AML-193 (cell line): ENCODE measurements around the gene ARHGEF17.

Experiments used
- DNase-seq, 2 experiments: peaks; one replicate each; lab custom pipeline; 2025; lab: John Stamatoyannopoulos, UW

Gene ARHGEF17

DNA sequence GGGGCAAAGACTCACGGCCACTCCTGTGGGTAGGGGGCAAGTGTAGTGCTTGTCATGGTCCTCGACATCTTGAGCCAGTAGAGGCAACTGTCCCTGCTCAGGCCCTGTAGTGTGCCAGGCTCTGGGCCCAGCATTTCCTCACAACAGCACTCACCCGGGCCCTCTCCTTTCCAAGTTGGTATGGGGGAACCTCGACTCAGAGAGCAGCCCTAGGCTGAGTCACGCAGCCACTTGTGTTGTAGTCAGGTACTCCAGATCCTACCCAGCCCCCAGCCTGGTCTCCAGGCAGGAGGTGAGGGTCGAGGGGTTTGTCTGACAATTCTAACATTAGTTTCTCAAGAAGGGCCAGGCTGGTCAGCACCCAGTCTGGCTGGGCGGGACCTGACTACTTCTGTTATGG, 72.3 kb downstream of the ARHGEF17 start:
- DNase-seq, result no peak

DNA sequence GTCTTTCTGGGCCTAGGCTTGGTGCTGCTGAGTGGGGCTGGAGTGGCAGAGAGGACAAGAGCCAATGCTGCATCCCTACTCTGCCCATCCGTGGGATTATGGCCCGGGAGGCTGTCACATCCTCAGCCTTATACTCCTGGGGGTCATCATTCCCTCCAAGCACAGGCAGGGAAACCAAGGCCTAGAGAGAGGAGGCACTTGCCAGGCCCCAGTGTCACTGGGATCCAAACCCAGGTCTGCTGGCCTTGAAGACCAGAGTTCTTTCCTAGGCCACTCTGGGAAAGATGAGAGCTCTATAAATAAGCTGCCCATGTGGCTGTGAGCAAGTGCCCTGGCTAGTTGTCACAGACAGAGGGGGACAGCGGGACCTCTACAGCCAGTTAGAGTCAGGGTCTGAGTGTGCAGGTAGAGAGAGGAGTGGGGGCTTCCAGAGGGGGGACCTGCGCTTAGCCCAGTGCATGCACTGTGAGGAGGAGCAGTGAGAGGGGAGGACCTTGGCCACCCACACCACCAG, 72.9 kb downstream of the ARHGEF17 start:
- DNase-seq, result no peak

DNA sequence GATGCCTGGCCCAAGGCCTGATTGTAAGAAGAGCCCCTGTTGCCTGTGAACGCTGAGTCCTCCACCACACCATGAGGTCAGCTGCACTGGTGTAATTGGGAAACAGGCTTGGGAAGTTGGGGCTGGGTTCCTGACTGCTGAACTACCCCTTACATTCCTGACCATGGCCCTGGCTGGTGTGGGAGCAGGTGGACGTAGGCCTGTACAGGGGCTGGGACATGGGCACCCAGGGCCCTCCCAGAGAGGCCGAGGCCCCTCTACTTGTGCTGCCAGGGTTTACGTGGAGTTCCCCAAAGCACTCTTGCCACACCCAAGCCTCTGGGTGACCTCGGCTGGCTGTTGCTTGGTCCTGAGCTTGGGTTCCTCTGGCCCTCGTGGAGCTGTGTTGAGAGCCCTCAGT, 73.5 kb downstream of the ARHGEF17 start:
- DNase-seq, result peak; percentile 24 to 54

DNA sequence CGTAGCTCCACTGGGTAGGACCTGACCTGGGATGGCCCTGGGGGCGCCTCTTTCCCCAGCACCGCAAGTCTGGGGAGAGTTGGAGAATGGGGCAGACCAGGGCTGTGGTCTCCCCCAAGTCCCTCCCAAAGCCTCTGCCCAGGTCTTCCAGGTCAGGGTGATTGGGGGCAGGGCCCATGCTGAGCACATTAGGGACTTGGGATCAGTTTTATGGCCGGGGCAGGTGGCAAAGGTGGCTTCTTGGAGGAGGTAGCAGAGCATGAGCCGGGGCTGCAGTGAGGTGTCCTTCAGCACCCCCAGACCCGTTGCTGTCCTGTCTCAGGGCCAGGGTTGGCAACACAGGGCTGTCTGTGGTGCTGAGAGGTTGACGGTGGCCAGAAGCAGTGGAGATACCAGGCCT, 74.1 kb downstream of the ARHGEF17 start:
- no peak for DNase-seq

DNA sequence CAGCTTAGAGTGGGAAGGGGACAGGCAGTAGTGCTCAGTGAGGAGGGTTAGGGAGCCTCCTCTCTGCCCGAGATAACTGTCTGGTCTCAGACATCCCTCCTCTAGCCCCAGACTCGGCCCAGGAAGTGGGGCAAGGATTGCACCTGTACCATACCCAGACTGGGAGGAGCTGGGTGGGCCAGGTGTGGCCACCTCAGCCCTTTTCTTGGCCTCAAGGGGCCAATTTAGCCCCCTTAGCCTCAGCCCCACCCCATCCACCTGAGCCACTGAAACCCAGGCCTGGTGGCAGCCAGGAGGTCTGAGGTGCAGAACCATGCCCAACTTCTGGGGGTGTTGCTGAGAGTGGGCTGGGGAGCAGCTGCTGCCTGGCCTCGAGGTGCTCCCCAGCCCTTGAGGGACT, 74.7 kb downstream of the ARHGEF17 start:
- DNase-seq, result no peak

DNA sequence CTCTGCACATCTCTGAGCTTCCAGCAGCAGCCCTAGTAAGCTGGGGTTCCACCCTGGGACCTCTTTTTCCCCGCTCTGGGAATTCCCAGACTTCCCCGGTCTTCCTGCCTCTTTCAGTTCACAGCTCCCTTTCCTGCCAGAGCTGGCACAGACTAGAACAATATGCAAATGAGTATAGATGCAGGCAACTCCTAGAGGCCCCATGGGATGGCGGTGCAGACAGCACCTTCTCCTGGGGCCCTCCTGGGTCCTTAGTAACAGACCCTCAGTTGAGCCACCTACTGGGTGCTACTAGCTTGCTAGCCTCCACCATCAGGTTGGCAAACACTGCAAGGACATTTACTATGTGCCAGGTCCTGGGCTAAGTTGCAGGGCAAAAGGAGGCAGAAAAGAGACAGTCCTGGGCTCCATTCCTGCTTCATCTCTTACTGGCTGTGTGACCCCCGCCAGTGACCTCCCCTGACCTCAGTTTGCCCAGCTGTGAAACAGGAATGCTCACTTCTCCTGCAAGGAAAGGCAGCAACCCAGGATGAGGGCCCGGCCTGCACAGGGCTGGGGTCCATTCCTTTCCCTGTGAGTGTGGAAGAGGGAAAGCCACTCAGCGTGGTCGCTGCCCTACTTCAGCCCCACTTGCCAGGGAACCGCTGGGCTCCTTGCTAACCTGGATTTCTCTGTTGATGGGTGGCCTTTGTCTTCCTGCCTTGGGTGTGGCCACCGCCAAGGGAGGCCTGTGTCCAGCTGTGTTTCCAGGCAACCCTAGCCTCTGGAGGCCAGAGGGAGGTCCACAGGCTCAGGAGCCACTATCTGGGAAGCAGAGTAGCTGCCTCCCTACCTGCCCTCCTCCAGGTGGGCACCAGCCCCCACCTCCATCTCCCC, 75.4 kb downstream of the ARHGEF17 start:
- no peak for DNase-seq

DNA sequence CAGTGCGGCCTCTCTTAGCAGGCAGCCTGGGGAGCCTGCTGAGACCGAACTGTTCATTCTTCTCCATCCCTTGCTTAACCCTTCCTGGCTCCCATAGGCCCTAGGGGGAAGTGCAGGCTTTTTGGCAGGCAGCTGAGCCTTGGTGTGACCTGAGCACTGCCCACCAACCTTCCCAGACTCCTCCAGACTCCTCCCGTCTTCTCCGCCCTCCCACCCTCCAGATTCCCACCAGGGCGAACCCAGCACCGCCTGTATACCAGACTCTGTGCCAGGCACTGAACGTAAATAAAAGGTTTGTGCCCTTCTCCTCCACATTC, 76.0 kb downstream of the ARHGEF17 start:
- DNase-seq, result no peak

DNA sequence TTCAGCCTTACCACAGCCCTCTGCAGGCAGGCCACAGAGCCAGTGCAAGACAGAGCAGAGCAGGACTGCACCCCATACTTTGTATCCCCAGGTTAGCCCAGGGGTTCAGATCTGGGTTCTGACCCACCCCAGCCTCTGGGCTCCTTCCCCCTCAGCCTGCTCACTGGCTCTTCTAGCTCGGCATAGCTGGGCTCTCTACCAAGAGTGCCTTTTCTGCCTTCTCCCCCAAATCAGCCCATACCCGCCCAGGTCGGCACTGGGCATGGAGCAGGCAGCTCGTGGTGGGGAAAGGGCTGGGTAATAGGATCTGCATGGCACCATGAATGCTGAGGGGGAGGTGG, 76.4 kb downstream of the ARHGEF17 start:
- DNase-seq, result no peak

DNA sequence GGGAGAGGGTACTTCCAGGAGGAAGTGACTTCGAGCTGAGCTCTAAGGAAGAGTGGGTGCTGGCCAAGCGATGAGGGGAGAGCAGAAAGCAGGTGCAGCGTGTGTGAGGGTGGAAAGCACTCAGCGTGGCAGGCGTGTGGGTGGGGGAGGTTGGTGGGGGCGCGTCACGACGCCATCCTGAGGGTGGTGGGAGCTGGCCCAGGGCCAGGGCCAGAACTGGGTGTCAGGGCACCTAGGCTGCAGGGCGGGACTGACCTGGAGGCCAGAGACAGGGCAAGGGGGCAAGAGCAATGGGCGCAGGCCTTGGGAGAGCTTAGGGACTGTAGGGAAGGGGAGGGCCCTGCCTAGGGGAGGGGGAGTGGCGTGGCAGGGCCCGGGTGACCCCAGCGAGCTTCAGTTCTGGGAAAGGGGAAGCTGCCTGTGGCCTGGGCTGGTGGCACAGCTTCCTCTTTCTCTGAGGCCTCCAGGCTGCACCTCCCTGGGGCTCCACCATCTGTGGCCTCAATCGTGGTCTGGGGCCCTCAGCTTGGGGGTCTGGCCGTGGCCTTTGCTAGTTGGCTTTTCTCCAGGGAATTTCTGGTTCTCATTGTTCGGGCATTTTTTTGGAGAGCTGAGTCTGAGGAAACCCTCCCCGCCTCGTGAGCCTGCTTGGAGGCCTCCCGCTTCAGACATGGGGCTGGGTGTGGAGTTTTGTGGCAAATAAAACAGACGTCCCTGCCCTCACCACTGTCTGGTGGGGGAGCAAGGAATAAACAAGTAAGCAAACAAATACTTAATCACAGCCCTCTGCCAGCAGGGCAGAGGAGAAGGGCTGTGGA, 77.0 kb downstream of the ARHGEF17 start:
- DNase-seq, result peak; percentile 83 to 89

DNA sequence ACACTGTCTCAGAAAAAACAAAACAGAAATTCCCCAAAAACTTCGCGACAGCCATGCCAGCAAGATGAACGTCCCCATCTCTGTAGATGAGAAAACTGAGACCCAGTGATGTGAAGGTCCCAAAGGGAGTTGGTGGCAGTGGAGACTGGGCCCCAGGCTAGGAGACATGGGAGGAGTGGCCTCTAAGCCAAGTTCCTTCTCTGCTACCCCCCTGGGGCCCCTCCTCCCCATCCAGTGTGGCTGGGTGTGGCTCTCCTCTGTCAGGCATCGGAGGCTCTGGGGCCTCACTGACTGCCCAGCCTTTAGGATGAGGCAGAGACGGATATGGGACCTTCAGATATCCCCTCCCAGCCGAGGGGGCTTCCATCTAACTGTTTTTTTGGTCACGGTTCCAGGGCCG, 77.9 kb downstream of the ARHGEF17 start:
- DNase-seq, result peak; percentile 23 to 40

DNA sequence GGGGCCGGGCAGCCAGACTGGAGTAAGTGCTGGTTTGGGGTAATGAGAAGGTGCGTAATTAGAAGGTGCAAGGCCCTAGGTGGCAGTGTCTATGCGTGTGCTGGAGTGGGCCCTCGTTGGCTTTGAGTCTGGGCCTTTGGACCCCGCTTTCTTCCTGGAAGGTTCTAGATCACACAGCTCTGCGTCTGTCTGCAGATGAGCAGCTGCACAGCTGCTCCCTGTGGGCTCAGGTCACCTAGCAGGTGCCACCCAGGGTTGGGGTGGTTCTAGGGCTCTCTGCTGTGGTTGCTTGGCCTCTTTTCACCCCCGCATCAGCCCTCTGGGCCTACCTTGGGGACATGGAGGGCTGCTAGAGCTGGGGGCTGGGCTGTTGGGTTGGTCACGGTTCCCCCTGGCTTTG, 78.5 kb downstream of the ARHGEF17 start:
- no peak for DNase-seq

DNA sequence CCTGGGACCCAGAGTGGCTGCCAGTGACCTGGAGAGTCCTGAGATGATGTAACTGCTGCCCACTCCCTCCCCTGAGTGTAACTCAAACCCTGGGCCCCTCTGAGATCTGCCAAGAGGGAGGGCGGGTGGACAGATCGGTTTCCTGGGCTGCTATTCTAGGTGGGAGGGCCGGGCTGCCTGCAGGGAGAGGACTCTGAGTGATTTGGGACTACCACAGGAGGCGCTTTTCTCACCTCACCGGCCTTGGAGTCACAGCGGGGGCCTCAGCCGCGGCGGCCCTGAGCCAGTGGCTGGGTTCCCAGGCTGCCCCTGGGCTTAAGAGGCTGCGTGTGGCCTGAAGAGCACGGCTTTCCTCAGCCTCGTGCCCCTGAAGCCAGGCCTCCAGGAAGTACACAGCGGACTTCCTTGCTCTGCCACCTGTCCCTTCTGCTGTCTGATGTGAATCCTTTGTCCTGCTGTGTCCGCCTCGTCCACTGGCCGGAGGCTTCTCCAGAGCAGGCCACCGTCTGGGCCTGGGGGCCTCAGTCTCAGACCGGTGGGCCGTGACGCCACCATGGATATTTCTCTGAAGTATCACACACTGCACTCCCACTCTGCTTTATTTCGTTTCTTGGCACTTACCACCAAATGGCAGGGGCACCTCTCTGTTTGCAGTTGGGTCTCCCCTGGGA, 79.7 kb downstream of the ARHGEF17 start:
- no peak for DNase-seq

DNA sequence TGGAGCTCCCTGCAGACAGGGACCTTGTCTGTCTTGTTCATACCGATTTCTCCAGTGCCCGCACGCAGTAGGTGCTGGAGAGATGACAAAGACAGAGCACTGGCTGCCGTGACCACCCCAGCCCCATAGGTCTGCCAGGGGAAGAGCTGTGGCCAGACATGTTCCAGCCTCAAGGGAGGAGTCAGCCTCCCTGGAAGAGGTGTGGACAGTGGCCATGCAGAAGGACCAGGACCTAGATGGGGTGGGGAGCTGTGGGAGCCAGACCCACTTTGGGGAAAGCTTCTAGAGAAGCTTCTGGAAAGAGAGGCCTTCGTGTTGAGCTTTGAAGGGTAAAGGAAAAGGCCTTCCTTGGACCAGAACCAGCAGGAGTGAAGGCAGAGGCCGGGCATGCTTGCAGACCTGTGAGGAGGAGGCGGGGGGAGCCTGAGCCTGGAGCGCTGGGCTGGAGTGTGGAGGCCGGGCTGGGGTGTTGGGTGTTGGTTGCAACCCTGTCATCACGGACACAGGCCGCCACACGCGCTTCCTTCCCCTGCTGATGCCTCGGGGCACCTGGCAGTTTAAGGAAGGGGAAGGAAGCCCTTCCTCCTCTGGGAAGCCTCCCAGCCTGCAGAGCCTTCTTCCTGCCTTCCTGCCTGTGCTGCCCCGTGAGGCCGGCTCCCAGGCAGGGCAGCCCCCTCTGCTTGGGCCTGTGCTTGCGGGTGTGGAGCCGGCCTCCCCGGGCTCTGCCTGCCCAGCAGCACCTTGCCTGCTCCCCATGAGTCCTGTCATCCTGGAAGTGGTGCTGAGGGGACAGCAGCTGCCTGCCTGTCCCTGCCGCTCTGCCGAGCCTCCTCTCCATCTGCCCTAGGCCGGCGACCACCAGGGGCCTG, 80.4 kb downstream of the ARHGEF17 start:
- peak; percentile 83 to 89 for DNase-seq

DNA sequence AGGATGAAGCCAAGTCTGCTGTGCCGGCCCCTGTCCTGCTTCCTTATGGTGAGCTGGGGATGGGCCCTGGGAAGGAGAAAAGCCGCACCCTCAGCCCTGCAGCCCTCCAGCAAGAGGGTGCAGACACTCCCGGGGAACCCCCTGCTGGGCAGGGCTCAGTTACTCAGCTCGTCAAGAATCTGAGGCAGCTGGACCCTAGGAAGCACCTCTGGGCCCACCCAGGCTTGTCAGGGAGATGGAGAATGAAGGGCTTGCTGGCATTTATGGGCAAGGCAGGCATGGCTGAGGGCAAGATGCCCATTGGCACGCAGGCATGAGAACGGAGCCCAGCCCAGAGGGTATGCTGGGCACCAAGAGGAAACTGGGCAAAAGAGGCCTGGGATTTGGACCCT, 81.1 kb downstream of the ARHGEF17 start:
- DNase-seq, result no peak

DNA sequence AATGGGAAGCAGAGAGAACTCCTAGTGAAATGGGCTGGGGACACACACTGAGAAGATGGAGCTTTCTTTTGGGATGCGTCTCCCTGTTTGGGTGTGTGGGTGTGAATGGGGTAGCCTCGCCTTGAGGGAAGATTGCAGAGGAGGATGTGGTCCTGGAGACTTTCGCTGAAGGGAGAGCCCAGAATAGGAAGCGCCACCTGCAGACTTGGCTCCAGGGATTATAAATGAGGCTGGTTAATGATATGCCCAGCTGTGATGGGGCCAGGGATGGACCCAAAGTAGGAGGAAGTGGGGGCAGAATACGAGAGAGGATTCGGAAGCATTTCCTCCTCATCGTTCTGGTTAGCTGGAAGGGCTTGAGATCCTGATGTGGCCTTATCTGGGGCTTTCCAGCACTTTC, 81.8 kb downstream of the ARHGEF17 start:
- DNase-seq, result no peak

DNA sequence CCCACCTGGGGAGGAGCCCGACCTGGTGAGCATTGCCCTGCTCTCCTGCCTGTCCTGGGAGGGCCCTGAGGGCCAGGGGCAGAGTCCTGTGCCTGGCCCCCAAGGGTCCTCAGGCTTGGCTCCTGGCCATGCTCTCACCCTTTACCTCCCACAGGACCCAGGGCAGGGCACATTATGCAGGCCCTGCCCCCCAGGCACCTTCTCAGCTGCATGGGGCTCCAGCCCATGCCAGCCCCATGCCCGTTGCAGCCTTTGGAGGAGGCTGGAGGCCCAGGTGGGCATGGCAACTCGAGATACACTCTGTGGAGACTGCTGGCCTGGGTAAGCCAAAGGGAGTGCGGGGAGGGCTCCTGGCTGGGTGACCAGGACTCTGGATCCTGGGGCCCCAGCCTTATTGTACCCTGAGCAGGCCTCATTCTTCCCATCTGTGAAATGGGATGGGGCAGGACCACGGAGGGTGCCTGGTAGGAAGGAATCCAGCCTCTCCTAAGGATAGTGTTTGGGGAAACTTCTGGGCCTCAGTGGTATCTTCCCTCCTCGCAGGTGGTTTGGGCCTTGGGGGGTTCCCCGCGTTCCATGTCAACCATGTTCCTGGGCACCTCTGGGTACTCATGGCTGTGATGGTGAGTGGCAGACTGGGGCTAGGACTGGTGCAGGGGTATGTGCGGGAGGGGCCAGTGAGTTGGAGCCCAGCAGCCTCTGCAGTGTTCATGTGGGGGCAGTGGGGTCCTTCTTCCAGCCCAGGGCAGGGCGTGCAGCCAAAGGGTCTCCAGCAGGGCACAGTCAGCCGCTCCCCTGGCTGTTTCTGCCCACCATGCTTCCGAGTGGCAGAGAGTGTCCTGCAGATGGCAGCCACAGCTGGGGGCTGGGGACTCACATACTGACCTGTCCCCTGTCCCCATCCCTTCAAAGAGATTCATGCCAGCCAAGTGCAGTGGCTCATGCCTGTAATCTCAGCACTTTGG, 82.8 kb downstream of the ARHGEF17 start:
- DNase-seq, result no peak

DNA sequence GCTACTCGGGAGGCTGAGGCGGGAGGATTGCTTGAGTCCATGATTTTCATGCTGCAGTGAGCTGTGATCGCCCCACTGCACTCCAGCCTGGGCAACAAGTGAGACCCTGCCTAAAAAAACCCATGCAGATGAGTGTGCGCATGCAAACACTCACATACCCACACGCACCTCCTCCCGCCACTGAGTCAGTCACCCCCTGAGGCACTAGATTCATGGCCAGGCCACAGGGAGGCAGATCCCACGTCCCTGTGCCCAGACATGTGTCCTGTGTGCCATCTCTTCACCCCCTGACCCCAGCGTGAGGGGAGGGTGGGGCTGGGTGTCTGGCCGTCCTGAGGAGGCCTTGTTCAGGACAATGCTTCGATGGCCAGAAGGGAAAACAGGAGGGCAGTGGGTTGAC, 83.6 kb downstream of the ARHGEF17 start:
- DNase-seq, result no peak

DNA sequence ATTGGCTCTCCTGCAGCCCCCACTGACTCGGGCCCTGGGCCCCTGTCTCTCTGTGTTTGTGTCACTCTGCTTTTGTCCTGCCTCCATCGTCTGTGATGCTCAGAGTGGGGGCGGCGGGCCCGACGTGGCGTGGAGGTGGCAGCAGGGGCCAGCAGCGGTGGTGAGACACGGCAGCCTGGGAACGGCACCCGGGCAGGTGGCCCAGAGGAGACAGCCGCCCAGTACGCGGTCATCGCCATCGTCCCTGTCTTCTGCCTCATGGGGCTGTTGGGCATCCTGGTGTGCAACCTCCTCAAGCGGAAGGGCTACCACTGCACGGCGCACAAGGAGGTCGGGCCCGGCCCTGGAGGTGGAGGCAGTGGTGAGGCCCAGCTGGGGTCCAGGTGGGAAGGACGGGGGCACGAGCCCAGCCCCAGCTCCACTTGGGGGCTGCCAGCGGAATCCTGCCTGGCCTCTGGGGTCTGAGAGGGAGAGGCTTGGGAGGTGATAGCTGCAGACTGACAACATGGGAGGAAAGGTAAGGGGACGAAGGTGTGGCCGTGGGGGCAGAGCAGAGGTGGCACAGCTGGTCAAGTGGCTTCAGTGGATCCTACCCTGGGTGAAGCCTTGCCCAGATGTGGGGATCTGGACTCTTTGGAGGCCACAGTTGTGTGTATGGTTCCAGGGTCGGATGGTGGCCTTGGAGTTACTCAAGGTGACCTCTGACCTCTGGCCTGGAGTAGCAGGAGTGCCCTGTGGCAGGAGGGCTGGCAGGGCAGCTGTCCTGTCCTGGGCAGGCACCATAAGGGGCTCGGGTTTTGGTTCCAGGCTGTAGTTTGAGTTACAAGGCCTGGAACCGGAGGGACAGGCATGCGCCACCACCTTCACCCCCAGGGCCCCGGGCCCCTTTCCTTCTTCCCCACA, 84.3 kb downstream of the ARHGEF17 start:
- no peak for DNase-seq

DNA sequence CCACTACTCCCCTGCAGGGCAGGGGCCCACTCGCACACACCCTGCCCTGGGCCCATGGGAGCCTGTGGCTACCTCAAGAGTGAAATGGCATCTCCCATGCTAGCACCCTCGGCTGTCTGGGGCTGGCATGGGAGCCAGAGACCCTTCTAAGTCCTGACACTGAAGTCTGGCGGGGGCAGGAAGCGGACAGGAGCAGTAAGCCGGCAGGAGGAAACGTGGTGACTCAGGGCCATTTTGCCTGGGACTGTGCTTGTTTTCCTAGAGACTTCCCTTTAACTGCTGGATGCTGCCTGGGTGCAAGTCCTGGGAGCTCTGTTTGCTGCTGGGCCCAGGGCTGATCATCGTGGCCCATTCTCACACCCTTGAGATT, 84.9 kb downstream of the ARHGEF17 start:
- DNase-seq, result no peak
